HEK293 (cell line): ENCODE measurements around the gene CUZD1.

Source experiments
- CTCF ChIA-PET: fragments of 350-600 bp; formaldehyde crosslinking; extraction: SDS; loops from one replicate; lab custom pipeline; 2021; ENCODE audit warnings: antibody characterized with exemption; lab: Yijun Ruan, JAX
- POLR2A ChIA-PET: fragments of 300-600 bp; formaldehyde crosslinking; extraction: SDS; loops from one replicate; lab custom pipeline; 2020; ENCODE audit warnings: antibody characterized with exemption, inconsistent platforms; lab: Yijun Ruan, JAX
- H3K27ac ChIP-seq: fragments of 200-500 bp; sonication (Bioruptor generic); 2 replicates; pipeline ENCODE4 v1.5.1; 2014; ENCODE audit warnings: low read depth, low read length, control low read depth, inconsistent platforms; ENCODE audit errors: extremely low read depth
- H3K36me3 ChIP-seq, 2 experiments: fragments of 200-500 bp in 1 of 2; sonication (Bioruptor generic) in 1 of 2; 1 replicate in 1 of 2; 2 replicates in 1 of 2; pipeline ENCODE4 v1.5.1; 2014 to 2017; ENCODE audit warnings: inconsistent platforms in 2 of 2, low read length in 2 of 2; ENCODE audit not compliant: control insufficient read depth in 2 of 2, insufficient read depth in 1 of 2
- H3K4me1 ChIP-seq: fragments of 200-500 bp; sonication (Bioruptor generic); 2 replicates; pipeline ENCODE4 v1.5.1; 2014; ENCODE audit warnings: mild to moderate bottlenecking, low read length, inconsistent platforms; ENCODE audit not compliant: control insufficient read depth, insufficient read depth
- H3K4me3 ChIP-seq: 2 replicates; pipeline ENCODE4 v1.5.1; 2011; ENCODE audit warnings: low read depth, mild to moderate bottlenecking, control low read depth, low read length, moderate library complexity
- H3K9me3 ChIP-seq: fragments of 200-500 bp; sonication (Bioruptor generic); 2 replicates; pipeline ENCODE4 v1.5.1; 2014; ENCODE audit warnings: low read depth, low read length, inconsistent platforms; ENCODE audit not compliant: control insufficient read depth, insufficient read depth
- PRDM1 ChIP-seq: fragments of 450-650 bp; formaldehyde crosslinking; IDR thresholded peaks from 2 replicates; pipeline ENCODE4; 2016; ENCODE audit warnings: missing biosample characterization, missing genetic modification characterization
- PRDM2 ChIP-seq: fragments of 450-650 bp; formaldehyde crosslinking; IDR thresholded peaks from 2 replicates; pipeline ENCODE4 v1.5.1; 2016; ENCODE audit warnings: missing biosample characterization, missing genetic modification characterization, borderline replicate concordance
- SCRT2 ChIP-seq: fragments of 450-650 bp; formaldehyde crosslinking; IDR thresholded peaks from 2 replicates; pipeline ENCODE4 v1.5.1; 2016; ENCODE audit warnings: missing biosample characterization, missing genetic modification characterization
- SP2 ChIP-seq: fragments of 450-650 bp; formaldehyde crosslinking; IDR thresholded peaks from 2 replicates; pipeline ENCODE4 v1.5.1; 2016; ENCODE audit warnings: missing biosample characterization, missing genetic modification characterization
- ZBTB11 ChIP-seq: fragments of 450-650 bp; formaldehyde crosslinking; conservative IDR thresholded peaks from 2 replicates; pipeline ENCODE4 v1.5.1; 2016; ENCODE audit warnings: low read depth, missing biosample characterization, missing genetic modification characterization
- ZBTB17 ChIP-seq: fragments of 450-650 bp; formaldehyde crosslinking; IDR thresholded peaks from 2 replicates; pipeline ENCODE4 v1.5.1; 2016; ENCODE audit warnings: missing biosample characterization, missing genetic modification characterization
- ZFP69B ChIP-seq: fragments of 450-650 bp; formaldehyde crosslinking; IDR thresholded peaks from 2 replicates; pipeline ENCODE4 v1.5.1; 2016; ENCODE audit warnings: missing biosample characterization, missing genetic modification characterization
- ZNF2 ChIP-seq: fragments of 450-650 bp; formaldehyde crosslinking; IDR thresholded peaks from 2 replicates; pipeline ENCODE4 v1.5.1; 2016; ENCODE audit warnings: missing biosample characterization, missing genetic modification characterization
- ZNF239 ChIP-seq: fragments of 450-650 bp; formaldehyde crosslinking; IDR thresholded peaks from 2 replicates; pipeline ENCODE4 v1.5.1; 2016; ENCODE audit warnings: missing biosample characterization, missing genetic modification characterization
- ZNF324 ChIP-seq: fragments of 450-650 bp; formaldehyde crosslinking; IDR thresholded peaks from 2 replicates; pipeline ENCODE4 v1.5.1; 2016; ENCODE audit warnings: missing biosample characterization, missing genetic modification characterization
- ZNF341 ChIP-seq: fragments of 450-650 bp; formaldehyde crosslinking; IDR thresholded peaks from 2 replicates; pipeline ENCODE4; 2016; ENCODE audit warnings: low read depth, missing biosample characterization, missing genetic modification characterization
- ZNF366 ChIP-seq: fragments of 450-650 bp; formaldehyde crosslinking; conservative IDR thresholded peaks from 2 replicates; pipeline ENCODE4 v1.5.1; 2016; ENCODE audit warnings: missing biosample characterization, missing genetic modification characterization
- ZNF391 ChIP-seq: fragments of 450-650 bp; formaldehyde crosslinking; IDR thresholded peaks from 2 replicates; pipeline ENCODE4 v1.5.1; 2016; ENCODE audit warnings: low read depth, missing biosample characterization, missing genetic modification characterization, borderline replicate concordance
- ZNF404 ChIP-seq: fragments of 450-650 bp; formaldehyde crosslinking; IDR thresholded peaks from 2 replicates; pipeline ENCODE4 v1.5.1; 2017; ENCODE audit warnings: missing biosample characterization, missing genetic modification characterization
- ZNF416 ChIP-seq: fragments of 450-650 bp; formaldehyde crosslinking; IDR thresholded peaks from 2 replicates; pipeline ENCODE4 v1.5.1; 2016; ENCODE audit warnings: missing biosample characterization, missing genetic modification characterization
- ZNF449 ChIP-seq: fragments of 450-650 bp; formaldehyde crosslinking; IDR thresholded peaks from 2 replicates; pipeline ENCODE4 v1.5.1; 2017; ENCODE audit warnings: missing biosample characterization, mild to moderate bottlenecking, missing genetic modification characterization, moderate library complexity
- ZNF473 ChIP-seq: fragments of 450-650 bp; formaldehyde crosslinking; IDR thresholded peaks from 2 replicates; pipeline ENCODE4 v1.5.1; 2017; ENCODE audit warnings: missing biosample characterization, missing genetic modification characterization
- ZNF510 ChIP-seq: fragments of 450-650 bp; formaldehyde crosslinking; IDR thresholded peaks from 2 replicates; pipeline ENCODE4 v1.5.1; 2018; ENCODE audit warnings: mild to moderate bottlenecking, missing genetic modification characterization, missing biosample characterization; ENCODE audit not compliant: insufficient replicate concordance
- ZNF623 ChIP-seq: fragments of 450-650 bp; formaldehyde crosslinking; IDR thresholded peaks from 2 replicates; pipeline ENCODE4 v1.5.1; 2016; ENCODE audit warnings: missing biosample characterization, missing genetic modification characterization
- ZNF658 ChIP-seq: fragments of 450-650 bp; formaldehyde crosslinking; IDR thresholded peaks from 2 replicates; pipeline ENCODE4; 2016; ENCODE audit warnings: missing biosample characterization, missing genetic modification characterization

The CUZD1 gene

GRCh38 chr10:122864194-122864592 lies 18.5 kb upstream of the CUZD1 start:
- no peaks in the 10 kb centered on the region for H3K9me3 ChIP-seq
- CTCF ChIA-PET, result no interaction called here

GRCh38 chr10:122863216-122864193 lies 17.8 kb upstream of the CUZD1 start:
- ChIA-PET CTCF (no interaction called here), POLR2A (no interaction called here)
- no peak overlapping the region for H3K27ac ChIP-seq
- H3K4me3 ChIP-seq, result no peak overlapping the region
- peaks cover 0 to 5% of the 10 kb centered on the region in 2 experiments; a peak in 1 of 3 replicates for H3K36me3 ChIP-seq
- H3K9me3 ChIP-seq, result no peaks in the 10 kb centered on the region
- peaks cover 3% of the 10 kb centered on the region; the same call in 1 of the 2 replicates for H3K4me1 ChIP-seq
- no peak for TF ChIP-seq ZFP69B (tag by site-specific recombination)
- no peak for TF ChIP-seq ZNF324 (tag by site-specific recombination)
- no peak for TF ChIP-seq ZNF623 (tag by site-specific recombination)
- no peak for TF ChIP-seq ZBTB11 (tag by site-specific recombination)
- no peak for TF ChIP-seq ZNF366 (tag by site-specific recombination)
- TF ChIP-seq ZNF510 (tag by site-specific recombination), result no peak
- TF ChIP-seq ZNF416 (tag by site-specific recombination), result no peak
- no peak for TF ChIP-seq ZNF449 (tag by site-specific recombination)
- TF ChIP-seq ZNF658, result no peak
- TF ChIP-seq SP2 (tag by site-specific recombination), result no peak
- TF ChIP-seq ZNF239 (tag by site-specific recombination), result no peak
- no peak for TF ChIP-seq ZNF473 (tag by site-specific recombination)
- no peak for TF ChIP-seq ZBTB17 (tag by site-specific recombination)

More at GRCh38 chr10:122864194-122864592, 18.5 kb upstream of the CUZD1 start:
- Histone ChIP-seq H3K36me3 (no peaks in the 10 kb centered on the region), H3K27ac (no peak overlapping the region), H3K4me3 (no peak overlapping the region), H3K4me1 (peaks cover 3% of the 10 kb centered on the region; the same call in 1 of the 2 replicates)
- TF ChIP-seq ZNF404 (tag by site-specific recombination), result no peak
- no peak for TF ChIP-seq SCRT2 (tag by site-specific recombination)
- TF ChIP-seq ZNF341, result no peak
- no peak for TF ChIP-seq ZNF2 (tag by site-specific recombination)
- no peak for TF ChIP-seq ZNF391 (tag by site-specific recombination)
- TF ChIP-seq PRDM2 (tag by site-specific recombination), result no peak
- TF ChIP-seq PRDM1 (tag by site-specific recombination), result no peak
- POLR2A ChIA-PET, result no interaction called here
